Lower leg skin (tissue), 3 donors: ENCODE data around the gene IL7R.

Source experiments
- POLR2A ChIP-seq, 2 donors: fragments of 450-650 bp; IDR thresholded peaks; one replicate each; pipeline ENCODE4 v1.6.1; 2016 to 2017; ENCODE audit warnings: antibody characterized with exemption in 2 of 2, mild to moderate bottlenecking in 1 of 2, moderate library complexity in 1 of 2
- TF ChIP-seq, protein P1 (sequence below), 3 donors: fragments of 450-650 bp; IDR thresholded peaks; one replicate each; pipeline ENCODE4 v1.5.1; 2016; ENCODE audit warnings: antibody characterized with exemption in 3 of 3, mild to moderate bottlenecking in 3 of 3, moderate library complexity in 2 of 3

DNA sequence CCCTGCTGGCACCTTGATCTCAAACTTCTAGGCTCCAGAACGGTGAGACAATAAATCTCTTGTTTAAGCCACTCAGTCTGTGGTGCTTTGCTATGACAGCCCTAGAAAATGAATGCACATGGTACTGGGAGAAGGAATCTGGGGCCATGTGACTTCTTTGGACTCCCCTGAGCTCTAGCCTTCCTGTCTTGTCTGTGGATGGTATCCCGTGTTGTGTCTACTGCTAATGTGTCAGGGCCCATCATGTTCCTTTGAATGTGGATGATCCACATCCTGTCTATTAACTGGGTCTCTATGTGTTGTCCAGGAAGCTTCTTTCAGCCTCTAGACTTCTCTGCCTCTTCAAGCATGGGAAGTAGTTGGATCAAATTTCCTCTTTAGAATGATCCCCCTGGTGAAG, 25.1 kb downstream of the IL7R start:
- TF ChIP-seq POLR2A (IDR thresholded peaks at IDR 0.05) = no peak
- TF ChIP-seq, protein P1, sequence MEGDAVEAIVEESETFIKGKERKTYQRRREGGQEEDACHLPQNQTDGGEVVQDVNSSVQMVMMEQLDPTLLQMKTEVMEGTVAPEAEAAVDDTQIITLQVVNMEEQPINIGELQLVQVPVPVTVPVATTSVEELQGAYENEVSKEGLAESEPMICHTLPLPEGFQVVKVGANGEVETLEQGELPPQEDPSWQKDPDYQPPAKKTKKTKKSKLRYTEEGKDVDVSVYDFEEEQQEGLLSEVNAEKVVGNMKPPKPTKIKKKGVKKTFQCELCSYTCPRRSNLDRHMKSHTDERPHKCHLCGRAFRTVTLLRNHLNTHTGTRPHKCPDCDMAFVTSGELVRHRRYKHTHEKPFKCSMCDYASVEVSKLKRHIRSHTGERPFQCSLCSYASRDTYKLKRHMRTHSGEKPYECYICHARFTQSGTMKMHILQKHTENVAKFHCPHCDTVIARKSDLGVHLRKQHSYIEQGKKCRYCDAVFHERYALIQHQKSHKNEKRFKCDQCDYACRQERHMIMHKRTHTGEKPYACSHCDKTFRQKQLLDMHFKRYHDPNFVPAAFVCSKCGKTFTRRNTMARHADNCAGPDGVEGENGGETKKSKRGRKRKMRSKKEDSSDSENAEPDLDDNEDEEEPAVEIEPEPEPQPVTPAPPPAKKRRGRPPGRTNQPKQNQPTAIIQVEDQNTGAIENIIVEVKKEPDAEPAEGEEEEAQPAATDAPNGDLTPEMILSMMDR (IDR thresholded peaks at IDR 0.05) = no peak
